NCI-H1417 treated with DMSO at 0.1 percent for 48 hours (cell line): Measurements from ENCODE around the gene KRTAP5-3.
"Not testable (repeated sequence)": the region's sequence is repeated elsewhere in the genome, so short reads cannot be mapped to it uniquely, and the experiment has no call there.

Source experiments
- DNase-seq: peaks from one replicate; lab custom pipeline; 2025; lab: John Stamatoyannopoulos, UW

Gene KRTAP5-3

DNA sequence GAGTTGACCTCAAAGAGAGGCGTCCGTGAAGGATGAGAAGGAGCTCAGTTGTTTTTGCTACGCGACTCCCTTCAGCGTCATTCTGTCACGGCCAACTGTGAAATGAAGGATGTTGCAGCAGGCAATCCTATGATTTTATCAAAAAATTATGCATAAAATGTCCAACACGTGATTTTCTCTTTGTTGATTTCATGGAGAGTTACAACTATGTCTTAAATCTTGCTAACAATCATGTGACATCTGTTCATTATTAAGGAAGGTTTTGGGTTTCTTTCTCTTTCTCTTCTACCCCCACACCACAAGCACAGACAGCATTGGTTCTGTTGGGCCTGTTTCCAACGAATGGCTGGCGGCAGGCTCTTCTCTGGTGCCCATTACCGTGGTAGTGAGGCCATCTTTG, 10.0 kb upstream of the KRTAP5-3 start:
- no peak for DNase-seq

DNA sequence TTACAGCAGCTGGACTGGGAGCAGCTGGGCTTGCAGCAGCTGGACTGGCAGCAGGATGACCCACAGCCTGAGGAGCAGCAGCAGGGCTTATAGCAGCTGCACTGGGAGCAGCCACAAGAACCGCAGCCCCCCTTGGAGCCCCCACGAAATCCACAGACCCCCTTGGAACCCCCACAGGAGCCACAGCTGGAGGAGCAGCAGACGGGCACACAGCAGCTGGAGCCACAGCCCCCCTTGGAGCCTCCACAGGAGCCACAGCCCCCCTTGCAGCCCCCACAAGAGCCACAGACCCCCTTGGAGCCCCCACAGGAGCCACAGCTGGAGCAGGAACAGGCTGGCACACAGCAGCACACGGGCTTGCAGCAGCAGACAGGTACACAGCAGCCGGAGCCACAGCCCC, 362 bp downstream of the KRTAP5-3 start:
- DNase-seq: not testable (repeated sequence)

DNA sequence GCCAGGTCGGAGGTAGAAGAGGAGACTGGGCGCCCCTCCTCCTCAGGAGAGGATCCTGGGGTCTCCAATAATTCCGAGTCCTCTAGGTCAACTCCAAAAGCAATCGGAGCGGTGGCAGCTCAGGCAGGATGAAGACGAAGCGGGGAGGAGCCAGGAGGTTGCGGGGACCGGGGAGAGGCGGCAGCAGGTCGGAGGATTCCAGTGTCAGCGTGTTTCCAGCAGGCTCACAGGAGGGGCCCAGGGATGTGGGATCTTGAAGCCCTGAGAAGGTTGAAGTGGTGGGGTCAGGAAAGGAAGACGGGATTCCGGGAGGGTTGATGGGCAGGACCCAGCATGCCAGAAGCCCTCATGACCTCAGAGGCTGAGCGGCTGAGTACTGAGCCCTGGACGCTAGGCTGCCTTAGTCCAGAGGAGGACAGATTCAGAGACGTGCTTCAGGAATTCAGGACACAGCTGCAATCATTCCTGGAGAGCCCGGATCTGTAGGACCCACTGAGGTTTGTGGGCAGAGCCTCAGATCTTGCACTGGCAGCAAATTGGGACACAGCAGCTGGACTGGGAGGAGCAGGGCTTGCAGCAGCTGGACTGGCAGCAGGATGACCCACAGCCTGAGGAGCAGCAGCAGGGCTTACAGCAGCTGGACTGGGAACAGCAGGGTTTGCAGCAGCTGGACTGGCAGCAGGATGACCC, 962 bp downstream of the KRTAP5-3 start:
- DNase-seq: not testable (repeated sequence)

DNA sequence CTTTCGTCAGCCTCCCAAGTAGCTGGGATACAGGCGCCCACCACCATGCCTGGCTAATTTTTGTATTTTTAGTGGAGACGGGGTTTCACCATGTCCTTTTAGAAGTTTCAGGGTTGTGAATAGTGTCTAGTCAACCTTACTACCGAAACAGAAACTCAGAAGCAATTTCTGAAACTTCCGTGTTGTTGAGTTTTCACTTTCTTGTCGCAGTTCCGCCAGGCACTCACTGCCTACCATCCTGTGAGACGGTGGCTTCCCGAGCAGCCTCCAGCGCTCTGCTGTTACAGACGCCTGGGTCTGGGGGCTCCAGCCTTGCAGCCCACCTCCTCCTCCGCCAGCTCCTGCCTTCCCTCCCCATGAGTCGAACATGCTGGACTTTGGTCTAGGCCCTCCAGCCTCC, 2.3 kb downstream of the KRTAP5-3 start:
- not testable (repeated sequence) for DNase-seq

DNA sequence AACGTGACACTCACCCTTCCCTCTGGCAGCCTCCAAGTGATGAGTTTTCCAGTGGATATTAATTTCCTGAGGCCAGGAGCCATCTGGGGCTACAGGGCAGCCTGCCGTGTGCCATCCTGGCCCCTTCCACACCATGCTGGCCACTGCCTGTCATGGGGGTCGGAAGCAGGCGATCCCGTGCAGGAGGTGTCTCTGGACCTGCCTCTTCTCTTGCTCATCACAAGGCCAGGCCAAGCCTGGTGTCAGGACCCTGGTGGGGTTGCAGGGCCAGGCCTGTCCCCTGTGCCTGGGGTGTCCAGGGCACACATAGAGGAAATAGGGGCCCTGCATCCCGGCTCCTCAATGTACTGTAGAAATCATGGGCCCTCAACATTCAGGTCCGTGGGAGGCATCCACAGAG, 3.6 kb downstream of the KRTAP5-3 start:
- DNase-seq: no peak

DNA sequence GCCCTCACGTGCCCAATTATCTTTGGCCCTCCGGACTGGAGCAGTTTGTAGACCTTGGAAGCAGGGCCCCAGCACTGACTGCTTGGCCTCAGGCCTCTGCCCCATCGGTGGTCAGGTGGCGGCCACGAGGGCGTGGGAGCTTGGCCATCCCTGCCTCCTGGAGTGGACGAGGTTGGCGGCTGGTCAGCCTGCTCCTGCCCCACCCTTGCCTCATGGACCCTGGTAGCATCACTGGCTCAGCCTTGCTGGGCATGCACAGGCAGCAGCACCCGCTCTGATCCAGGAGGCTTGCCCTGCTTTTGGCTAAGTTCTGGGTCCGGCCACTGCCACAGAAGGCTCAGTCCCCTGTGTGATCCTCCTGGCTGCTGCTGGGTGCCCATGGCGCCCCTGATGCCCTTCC, 4.1 kb downstream of the KRTAP5-3 start:
- no peak for DNase-seq

DNA sequence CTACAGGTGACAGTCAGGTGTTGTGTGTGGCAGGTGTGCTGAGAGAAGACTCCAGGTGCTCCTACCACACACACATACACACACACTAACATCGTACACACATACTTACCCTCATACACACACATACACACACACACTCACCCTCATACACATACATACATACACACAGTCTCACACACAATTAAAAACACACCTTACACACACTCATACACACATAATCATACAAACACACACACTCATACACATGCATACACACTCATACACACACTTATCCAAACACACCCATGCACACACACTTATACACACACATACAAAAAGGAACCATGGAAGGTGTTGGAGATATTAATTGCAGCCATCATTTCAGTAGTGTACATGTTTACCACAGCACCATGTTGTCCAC, 4.6 kb downstream of the KRTAP5-3 start:
- no peak for DNase-seq

DNA sequence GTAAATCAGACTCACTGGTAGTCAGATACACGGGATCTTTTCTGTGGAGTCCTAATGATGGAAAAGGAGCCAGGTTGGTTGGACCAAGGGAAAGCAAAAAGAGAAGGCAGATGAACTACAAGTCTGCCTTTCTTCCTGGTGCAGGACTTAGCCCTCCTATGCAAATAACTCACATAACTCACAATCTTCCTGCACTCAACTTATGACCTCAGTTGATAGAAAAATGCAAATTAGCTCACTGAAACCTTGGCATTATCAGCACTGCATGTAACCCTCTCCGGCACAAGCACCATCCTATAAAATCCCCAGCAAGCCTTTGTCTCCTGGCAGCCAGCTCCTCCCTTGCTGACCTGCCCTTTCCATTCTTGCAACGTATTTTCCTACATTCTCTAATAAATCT, 6.6 kb downstream of the KRTAP5-3 start:
- not testable (repeated sequence) for DNase-seq

DNA sequence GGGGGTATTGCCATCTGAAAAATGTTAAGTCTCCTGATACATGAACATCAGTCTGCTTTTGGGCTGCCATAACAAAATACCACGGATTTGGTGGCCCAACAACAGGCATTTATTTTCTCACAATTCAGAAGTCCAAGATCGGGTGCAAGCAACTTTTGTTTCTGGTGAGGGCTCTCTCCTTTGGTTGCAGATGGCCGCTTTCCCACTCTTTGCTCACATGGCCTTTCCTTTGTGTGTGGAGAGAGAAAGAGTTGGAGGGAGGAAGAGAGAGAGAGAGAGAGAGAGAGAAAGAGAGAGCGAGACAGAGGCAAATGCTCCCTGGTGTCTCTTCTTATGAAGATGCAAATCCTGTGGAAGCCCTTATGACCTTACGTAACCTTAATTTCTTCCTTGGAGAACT, 7.6 kb downstream of the KRTAP5-3 start:
- DNase-seq: no peak

DNA sequence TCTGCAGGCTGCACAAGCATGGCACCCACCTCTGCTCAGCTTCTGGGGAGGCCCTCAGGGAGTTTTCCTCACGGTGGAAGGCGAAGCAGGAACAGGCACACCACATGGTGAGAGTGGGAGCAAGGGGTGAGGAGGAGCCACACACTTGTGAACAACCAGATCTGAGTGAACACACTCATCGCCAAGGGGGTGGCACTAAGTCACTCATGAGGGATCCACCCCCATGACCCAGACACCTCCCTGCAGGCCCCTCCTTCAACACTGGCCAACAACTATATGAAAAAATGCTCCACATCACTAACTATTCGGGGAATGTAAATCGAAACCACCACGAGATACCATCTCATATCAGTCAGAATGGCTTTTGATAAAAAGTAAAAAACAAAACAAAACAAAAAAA, 9.4 kb downstream of the KRTAP5-3 start:
- no peak for DNase-seq

DNA sequence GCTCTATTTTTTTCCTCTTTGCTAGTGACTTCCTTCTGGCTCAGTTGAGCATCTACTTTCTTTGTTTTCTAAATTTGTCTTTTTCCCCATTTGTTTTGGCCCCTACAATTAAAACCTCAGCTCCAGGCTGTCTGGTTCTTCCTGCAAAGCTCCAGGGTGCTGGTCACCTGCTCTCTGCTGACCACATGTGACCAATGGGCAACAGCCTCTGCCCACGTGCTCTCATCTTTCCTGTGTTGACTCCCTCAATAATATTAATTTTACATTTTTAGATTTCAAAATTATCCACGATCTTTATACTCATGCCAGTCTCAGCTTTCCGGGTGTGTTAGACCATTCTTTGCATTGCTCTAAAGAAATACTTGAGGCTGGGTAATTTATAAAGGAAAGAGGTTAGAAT, 9.9 kb downstream of the KRTAP5-3 start:
- DNase-seq: not testable (repeated sequence)

DNA sequence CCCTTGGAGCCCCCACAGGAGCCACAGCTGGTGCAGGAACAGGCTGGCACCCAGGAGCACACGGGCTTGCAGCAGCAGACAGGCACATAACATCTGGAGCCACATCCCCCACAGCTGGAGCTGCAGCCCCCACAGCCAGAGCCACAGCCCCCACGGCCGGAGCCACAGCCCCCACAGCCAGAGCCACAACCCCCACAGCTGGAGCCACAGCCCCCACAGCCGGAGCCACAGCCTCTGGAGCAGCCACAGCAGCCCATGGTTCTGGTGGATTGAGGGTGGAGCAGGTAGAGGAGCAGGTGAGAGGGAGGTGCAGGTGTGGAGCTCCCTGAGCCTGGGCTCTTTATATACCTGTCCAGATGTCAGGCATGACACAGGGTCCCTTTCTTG, 10.3 kb downstream of the KRTAP5-3 start, which contains the start of gene KRTAP5-2:
KRTAP5-2 (minus strand) TSS at position 301 of the 387 bp plus-strand sequence; CDS start at position 257, 44 bp downstream.
- no peak for DNase-seq

DNA sequence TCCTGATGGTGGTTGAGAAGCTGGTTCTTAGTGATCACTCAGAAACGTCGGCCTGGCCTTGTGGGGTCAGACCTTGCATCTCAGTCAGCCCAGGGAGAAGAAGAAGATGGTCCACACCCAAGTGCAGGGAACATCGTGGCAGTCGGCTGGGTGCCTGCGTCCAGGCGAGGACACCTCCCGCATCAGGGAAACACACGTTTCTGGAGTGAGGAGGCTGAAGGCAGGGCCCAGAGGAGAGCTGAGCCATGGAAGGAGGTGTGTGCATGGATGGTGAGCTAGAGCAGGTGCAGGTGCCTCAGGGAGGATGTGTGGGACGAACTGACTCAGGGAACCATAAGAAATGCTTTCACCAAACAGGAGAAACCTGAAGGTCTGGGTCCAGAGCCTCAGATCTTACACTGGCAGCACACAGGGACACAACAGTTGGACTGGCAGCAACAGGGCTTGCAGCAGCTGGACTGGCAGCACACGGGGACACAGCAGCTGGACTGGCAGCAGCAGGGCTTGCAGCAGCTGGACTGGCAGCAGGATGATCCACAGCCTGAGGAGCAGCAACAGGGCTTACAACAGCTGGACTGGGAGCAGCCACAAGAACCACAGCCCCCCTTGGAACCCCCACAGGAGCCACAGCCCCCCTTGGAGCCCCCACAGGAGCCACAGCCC, 10.8 kb downstream of the KRTAP5-3 start:
- DNase-seq: no peak

DNA sequence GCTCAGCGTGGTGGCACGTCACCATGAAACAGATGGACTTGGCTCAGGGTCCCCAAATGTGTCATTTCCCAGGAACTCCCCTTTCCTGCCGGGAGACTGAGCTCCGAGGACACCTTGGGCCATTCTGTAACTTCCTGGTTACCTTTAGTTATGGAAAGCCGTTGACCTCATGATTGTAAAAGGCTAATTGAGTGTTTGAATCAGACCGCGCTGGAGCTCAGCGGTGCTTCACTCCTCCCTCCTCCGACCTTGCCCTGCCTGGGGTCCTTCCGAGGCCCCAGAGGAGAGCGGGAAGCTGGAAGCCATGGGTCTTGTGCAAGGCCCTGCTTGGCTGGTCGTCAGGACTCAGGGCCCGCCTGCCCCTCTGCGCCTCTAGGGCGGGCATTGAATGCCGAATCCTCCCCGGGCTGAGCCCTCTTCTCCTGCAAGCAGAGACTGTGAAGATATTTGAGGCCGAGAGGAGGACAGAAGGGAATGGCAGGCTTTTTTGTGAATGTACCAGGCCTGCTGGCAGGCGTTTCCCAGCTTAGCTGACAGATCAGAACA, 11.6 kb downstream of the KRTAP5-3 start:
- DNase-seq: not testable (repeated sequence)

DNA sequence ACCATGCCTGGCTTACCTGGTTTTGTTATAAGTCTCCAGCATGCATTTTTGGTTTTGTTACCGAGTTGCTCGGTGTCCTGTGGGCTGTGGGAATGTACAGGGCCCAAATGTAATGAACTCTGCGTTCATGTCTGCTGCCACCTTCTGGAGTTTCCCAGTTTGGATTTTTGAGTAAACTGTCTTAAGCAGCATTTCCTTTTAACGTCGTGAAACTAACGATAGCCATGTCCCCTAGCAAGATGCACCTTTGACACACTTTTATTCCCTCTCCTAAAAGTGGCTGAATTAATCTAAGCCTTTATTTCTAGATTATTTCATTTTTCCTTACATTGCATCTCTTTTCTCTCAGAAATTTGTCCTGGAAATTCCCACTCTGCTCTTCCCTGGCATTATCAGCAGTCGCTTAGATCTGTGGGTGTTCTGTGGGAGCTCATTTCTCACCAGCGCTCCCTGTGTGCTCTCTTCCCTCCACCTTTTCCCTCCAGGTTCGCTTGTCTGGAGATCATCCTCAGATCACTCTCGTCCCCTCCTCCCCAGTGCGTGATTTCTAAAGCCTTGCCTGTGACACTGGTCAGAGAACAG, 12.2 kb downstream of the KRTAP5-3 start:
- not testable (repeated sequence) for DNase-seq

DNA sequence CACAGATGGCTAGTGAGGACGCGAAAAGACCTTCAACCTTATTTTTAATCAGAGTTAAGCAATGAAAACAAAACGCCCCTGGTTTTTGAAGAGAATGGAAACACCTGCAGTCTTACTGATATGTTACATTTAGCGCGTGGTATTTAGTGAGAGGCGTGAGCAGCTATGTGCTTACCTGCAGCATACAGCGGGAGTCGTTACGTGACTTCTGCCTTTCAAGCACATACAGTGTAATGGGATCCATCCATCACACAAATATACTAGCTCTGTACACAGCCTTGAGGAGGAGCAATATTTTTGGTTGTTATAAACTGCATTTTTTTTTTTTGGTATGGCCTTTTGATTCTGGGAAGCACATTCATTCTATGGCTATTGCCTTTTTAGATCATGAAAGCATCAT, 15.6 kb downstream of the KRTAP5-3 start:
- DNase-seq: no peak

DNA sequence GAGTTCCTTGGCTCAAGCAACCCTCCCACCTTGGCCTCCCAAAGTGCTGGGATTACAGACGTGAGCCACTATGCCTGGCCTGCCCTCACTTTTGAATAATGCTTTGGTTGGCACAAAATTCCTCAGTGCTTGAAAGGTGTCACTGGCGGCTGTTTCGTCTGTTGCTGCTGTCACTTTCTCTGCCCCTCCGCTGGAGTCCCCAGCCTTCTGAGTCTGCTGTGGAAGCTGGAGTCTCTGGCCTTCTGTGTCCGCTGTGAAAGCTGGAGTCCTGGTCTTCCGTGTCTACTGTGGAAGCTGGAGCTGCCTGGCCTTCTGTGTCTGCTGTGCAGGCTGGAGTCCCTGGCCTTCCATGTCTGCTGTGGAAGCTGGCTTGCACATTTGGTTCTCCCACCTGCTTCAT, 18.3 kb downstream of the KRTAP5-3 start:
- DNase-seq: no peak

DNA sequence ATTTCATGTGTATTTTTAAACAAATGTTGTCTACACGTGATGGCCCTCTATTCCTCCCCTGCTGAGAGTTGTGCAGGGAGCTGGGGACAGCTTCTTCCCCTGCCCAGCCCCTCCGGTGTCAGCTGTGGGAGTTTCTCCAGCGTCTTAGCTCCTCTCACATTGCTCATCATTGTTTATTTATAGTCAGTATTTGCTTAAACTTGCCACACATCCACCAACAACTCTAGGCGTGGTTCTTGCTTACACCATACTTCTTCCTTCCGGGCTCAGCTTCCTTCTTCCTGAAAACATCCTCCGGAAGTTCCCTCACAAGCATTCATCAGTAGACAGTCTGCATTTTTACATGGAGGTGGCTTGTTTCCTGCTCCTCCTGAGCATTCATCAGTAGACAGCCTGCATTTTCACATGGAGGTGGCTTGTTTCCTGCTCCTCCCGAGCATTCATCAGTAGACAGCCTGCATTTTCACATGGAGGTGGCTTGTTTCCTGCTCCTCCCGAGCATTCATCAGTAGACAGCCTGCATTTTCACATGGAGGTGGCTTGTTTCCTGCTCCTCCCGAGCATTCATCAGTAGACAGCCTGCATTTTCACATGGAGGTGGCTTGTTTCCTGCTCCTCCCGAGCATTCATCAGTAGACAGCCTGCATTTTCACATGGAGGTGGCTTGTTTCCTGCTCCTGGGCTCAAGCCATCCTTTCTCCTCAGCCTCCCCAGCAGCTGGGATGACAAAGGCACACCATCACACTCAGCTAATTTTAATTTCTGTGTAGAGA, 18.9 kb downstream of the KRTAP5-3 start:
- DNase-seq: not testable (repeated sequence)

DNA sequence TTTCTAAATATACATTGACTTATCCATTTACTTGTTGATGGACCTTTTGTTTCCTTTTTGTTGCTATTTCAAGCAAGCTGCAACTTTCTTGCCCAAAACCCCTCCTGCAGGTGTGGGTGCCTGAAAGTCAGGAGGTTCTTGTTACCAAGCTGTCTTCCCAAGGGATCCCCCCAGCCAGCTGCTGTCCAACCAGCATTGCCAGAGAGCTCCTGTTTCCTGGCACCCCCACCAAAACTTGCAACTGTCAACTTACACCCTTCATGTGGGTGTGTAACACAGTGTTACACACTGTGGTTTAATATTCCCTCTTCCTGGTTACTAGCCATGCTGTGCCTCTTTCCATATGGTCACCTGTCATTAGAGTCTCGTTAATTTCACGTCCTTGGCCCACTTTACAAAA, 21.6 kb downstream of the KRTAP5-3 start:
- no peak for DNase-seq

DNA sequence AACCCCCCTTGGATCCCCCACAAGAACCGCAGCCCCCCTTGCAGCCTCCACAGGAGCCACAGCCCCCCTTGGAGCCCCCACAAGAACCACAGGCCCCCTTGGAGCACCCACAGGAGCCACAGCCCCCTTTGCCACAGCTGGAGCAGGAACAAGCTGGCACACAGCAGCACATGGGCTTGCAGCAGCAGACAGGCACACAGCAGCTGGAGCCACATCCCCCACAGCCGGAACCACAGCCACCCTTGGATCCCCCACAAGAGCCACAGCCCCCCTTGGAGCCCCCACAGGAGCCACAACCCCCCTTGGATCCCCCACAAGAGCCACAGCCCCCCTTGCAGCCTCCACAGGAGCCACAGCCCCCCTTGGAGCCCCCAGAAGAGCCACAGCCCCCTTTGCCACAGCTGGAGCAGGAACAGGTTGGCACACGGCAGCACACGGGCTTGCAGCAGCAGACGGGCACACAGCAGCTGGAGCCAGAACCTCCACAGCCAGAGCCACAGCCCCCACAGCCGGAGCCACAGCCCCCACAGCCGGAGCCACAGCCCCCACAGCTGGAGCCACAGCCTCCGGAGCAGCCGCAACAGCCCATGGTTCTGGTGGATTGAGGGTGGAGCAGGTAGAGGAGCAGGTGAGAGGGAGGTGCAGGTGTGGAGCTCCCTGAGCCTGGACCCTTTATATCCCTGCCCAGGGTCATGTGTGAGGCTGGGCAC, 23.4 kb downstream of the KRTAP5-3 start, which contains the start of gene KRTAP5-1:
KRTAP5-1 (minus strand) TSS at position 623 of the 710 bp plus-strand sequence; CDS start at position 589, 34 bp downstream.
- DNase-seq: not testable (repeated sequence)

DNA sequence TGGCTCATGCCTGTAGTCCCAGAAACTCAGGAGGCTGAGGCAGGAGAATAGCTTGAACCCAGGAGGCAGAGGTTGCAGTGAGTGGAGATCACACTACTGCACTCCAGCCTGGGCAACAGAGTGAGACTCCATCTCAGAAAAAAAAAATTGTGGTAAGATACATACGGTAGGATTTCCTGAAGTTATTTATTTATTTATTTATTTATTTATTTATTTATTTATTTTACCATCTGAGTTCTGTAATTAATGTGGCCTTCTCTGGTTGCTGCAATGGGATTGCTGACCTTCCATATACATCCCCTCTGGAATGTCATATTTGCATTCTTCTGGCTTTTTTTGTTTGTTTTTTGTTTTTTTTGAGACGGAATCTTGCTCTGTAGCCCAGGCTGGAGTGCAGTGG, 25.4 kb downstream of the KRTAP5-3 start:
- DNase-seq: not testable (repeated sequence)
